Skeletal muscle satellite cell (primary cell): ENCODE measurements around the gene RELA.
A peak's percentile ranks its signal among the peaks of the same experiment; 100 is the strongest.
"Not testable (repeated sequence)": the region's sequence is repeated elsewhere in the genome, so short reads cannot be mapped to it uniquely, and the experiment has no call there.

Source experiments
- H3K27me3 ChIP-seq: 2 replicates; pipeline ENCODE4 v1.7.0; 2013; ENCODE audit warnings: low read length; ENCODE audit not compliant: control insufficient read depth, insufficient read depth
- H3K36me3 ChIP-seq: 2 replicates; pipeline ENCODE4 v1.7.0; 2013; ENCODE audit warnings: mild to moderate bottlenecking, control low read depth, low read length; ENCODE audit not compliant: insufficient read depth
- H3K4me1 ChIP-seq: 2 replicates; pipeline ENCODE4 v1.7.0; 2013; ENCODE audit warnings: low read length; ENCODE audit not compliant: control insufficient read depth, insufficient read depth
- H3K4me2 ChIP-seq: 2 replicates; pipeline ENCODE4 v1.7.0; 2013; ENCODE audit warnings: mild to moderate bottlenecking, low read length
- H3K4me3 ChIP-seq: 2 replicates; pipeline ENCODE4 v1.7.0; 2013; ENCODE audit warnings: low read length
- H3K9ac ChIP-seq: 2 replicates; pipeline ENCODE4 v1.7.0; 2013; ENCODE audit warnings: mild to moderate bottlenecking, low read depth, low read length, moderate library complexity
- H3K9me3 ChIP-seq: replicated peaks from 2 replicates; pipeline ENCODE4 v1.7.0; 2013; ENCODE audit warnings: mild to moderate bottlenecking, control low read depth, low read length

Gene RELA

GRCh38 chr11:65662247-65662798 is 393 bp downstream of the RELA start:
- no peaks in the 10 kb centered on the region for H3K27me3 ChIP-seq
- H3K36me3 ChIP-seq: peaks cover 46% of the 10 kb centered on the region
- peaks cover 24% of the 10 kb centered on the region for H3K4me1 ChIP-seq
- peak overlapping the region; percentile 98 for H3K9ac ChIP-seq
- H3K4me2 ChIP-seq: peak overlapping the region; percentile 99
- peak overlapping the region; percentile 77 for H3K4me3 ChIP-seq
- H3K9me3 ChIP-seq: no peaks in the 10 kb centered on the region

- peak overlapping the region; percentile 77 for H3K4me3 ChIP-seq
- H3K27me3 ChIP-seq: no peaks in the 10 kb centered on the region
- H3K9me3 ChIP-seq: no peaks in the 10 kb centered on the region
- H3K4me2 ChIP-seq: peak overlapping the region; percentile 99
- H3K4me1 ChIP-seq: peaks cover 24% of the 10 kb centered on the region
- peak overlapping the region; percentile 98 for H3K9ac ChIP-seq
- H3K36me3 ChIP-seq: peaks cover 51% of the 10 kb centered on the region
Observed at GRCh38 chr11:65661599-65662246, 993 bp downstream of the RELA start.

- H3K9me3 ChIP-seq, H3K27me3 ChIP-seq: not testable (repeated sequence)
- Histone ChIP-seq H3K4me1 (peaks cover 24% of the 10 kb centered on the region), H3K36me3 (peaks cover 58% of the 10 kb centered on the region), H3K4me2 (peak overlapping the region; percentile 99), H3K9ac (peak overlapping the region; percentile 98), H3K4me3 (peak overlapping the region; percentile 77)
Observed at GRCh38 chr11:65660908-65661307, 1.8 kb downstream of the RELA start.

GRCh38 chr11:65660038-65660437 is 2.7 kb downstream of the RELA start:
- no peaks in the 10 kb centered on the region for H3K9me3 ChIP-seq
- H3K4me3 ChIP-seq: no peak overlapping the region
- no peaks in the 10 kb centered on the region for H3K27me3 ChIP-seq
- peaks cover 24% of the 10 kb centered on the region for H3K4me1 ChIP-seq
- no peak overlapping the region for H3K9ac ChIP-seq
- no peak overlapping the region for H3K4me2 ChIP-seq
- peaks cover 66% of the 10 kb centered on the region for H3K36me3 ChIP-seq

GRCh38 chr11:65658174-65659021 is 4.3 kb downstream of the RELA start:
- no peak overlapping the region for H3K9ac ChIP-seq
- H3K4me2 ChIP-seq: no peak overlapping the region
- H3K4me3 ChIP-seq: no peak overlapping the region
- H3K4me1 ChIP-seq: peaks cover 21% of the 10 kb centered on the region
- H3K36me3 ChIP-seq: peaks cover 83% of the 10 kb centered on the region
- H3K27me3 ChIP-seq: no peaks in the 10 kb centered on the region
- no peaks in the 10 kb centered on the region for H3K9me3 ChIP-seq

GRCh38 chr11:65657426-65657825 is 5.3 kb downstream of the RELA start:
- no peak overlapping the region for H3K4me2 ChIP-seq
- H3K9ac ChIP-seq: no peak overlapping the region
- no peak overlapping the region for H3K4me3 ChIP-seq
- H3K36me3 ChIP-seq: peaks cover 86% of the 10 kb centered on the region
- peaks cover 27% of the 10 kb centered on the region for H3K4me1 ChIP-seq
- no peaks in the 10 kb centered on the region for H3K9me3 ChIP-seq
- H3K27me3 ChIP-seq: no peaks in the 10 kb centered on the region

- no peaks in the 10 kb centered on the region for H3K27me3 ChIP-seq
- no peak overlapping the region for H3K4me2 ChIP-seq
- H3K36me3 ChIP-seq: peaks cover 72% of the 10 kb centered on the region
- no peaks in the 10 kb centered on the region for H3K9me3 ChIP-seq
- no peak overlapping the region for H3K9ac ChIP-seq
- H3K4me3 ChIP-seq: no peak overlapping the region
- H3K4me1 ChIP-seq: peaks cover 25% of the 10 kb centered on the region
Observed at GRCh38 chr11:65655570-65656332, 7.0 kb downstream of the RELA start.

- H3K4me1 ChIP-seq: peaks cover 25% of the 10 kb centered on the region
- H3K4me2 ChIP-seq: no peak overlapping the region
- H3K9me3 ChIP-seq: no peaks in the 10 kb centered on the region
- no peak overlapping the region for H3K9ac ChIP-seq
- no peaks in the 10 kb centered on the region for H3K27me3 ChIP-seq
- peaks cover 67% of the 10 kb centered on the region for H3K36me3 ChIP-seq
- H3K4me3 ChIP-seq: no peak overlapping the region
Observed at GRCh38 chr11:65654375-65655349, 8.1 kb downstream of the RELA start.

- Histone ChIP-seq H3K4me3 (peak overlapping the region; percentile 78), H3K4me2 (peak overlapping the region; percentile 92), H3K36me3 (peaks cover 59% of the 10 kb centered on the region), H3K9ac (peak overlapping the region; percentile 87), H3K4me1 (peaks cover 25% of the 10 kb centered on the region), H3K9me3 (no peaks in the 10 kb centered on the region), H3K27me3 (no peaks in the 10 kb centered on the region)
Observed at GRCh38 chr11:65653229-65654225, 9.2 kb downstream of the RELA start.
